HEK293 (cell line): ENCODE results near the gene ENDOU.

Source experiments
- BCL6B ChIP-seq: fragments of 450-650 bp; formaldehyde crosslinking; IDR thresholded peaks from 2 replicates; pipeline ENCODE4 v1.5.1; 2017; ENCODE audit warnings: missing biosample characterization, missing genetic modification characterization
- EGR2 ChIP-seq: fragments of 450-650 bp; formaldehyde crosslinking; IDR thresholded peaks from 2 replicates; pipeline ENCODE4 v1.5.1; 2016; ENCODE audit warnings: low read depth, missing biosample characterization, missing genetic modification characterization
- GLIS1 ChIP-seq: fragments of 450-650 bp; formaldehyde crosslinking; IDR thresholded peaks from 2 replicates; pipeline ENCODE4 v1.5.1; 2016; ENCODE audit warnings: missing biosample characterization, missing genetic modification characterization
- IKZF3 ChIP-seq: fragments of 450-650 bp; IDR thresholded peaks from 2 replicates; pipeline ENCODE4 v1.5.0; 2018; ENCODE audit warnings: missing biosample characterization, mild to moderate bottlenecking, missing genetic modification characterization, moderate library complexity
- OSR2 ChIP-seq: fragments of 450-650 bp; formaldehyde crosslinking; IDR thresholded peaks from 2 replicates; pipeline ENCODE4 v1.5.1; 2016; ENCODE audit warnings: missing biosample characterization, missing genetic modification characterization
- PRDM10 ChIP-seq: fragments of 450-650 bp; formaldehyde crosslinking; IDR thresholded peaks from 2 replicates; pipeline ENCODE4 v1.5.1; 2016; ENCODE audit warnings: missing biosample characterization, missing genetic modification characterization
- RBAK ChIP-seq: fragments of 450-650 bp; formaldehyde crosslinking; IDR thresholded peaks from 2 replicates; pipeline ENCODE4 v1.5.1; 2016; ENCODE audit warnings: missing biosample characterization, missing genetic modification characterization
- REST ChIP-seq: fragments of 450-650 bp; formaldehyde crosslinking; IDR thresholded peaks from 2 replicates; pipeline ENCODE4 v1.5.1; 2016; ENCODE audit warnings: missing biosample characterization, missing genetic modification characterization
- SCRT2 ChIP-seq: fragments of 450-650 bp; formaldehyde crosslinking; IDR thresholded peaks from 2 replicates; pipeline ENCODE4 v1.5.1; 2016; ENCODE audit warnings: missing biosample characterization, missing genetic modification characterization
- ZBTB1 ChIP-seq: fragments of 450-650 bp; formaldehyde crosslinking; IDR thresholded peaks from 2 replicates; pipeline ENCODE4 v1.5.1; 2016; ENCODE audit warnings: missing biosample characterization, missing genetic modification characterization
- ZBTB17 ChIP-seq: fragments of 450-650 bp; formaldehyde crosslinking; IDR thresholded peaks from 2 replicates; pipeline ENCODE4 v1.5.1; 2016; ENCODE audit warnings: missing biosample characterization, missing genetic modification characterization
- ZBTB20 ChIP-seq: fragments of 450-650 bp; formaldehyde crosslinking; IDR thresholded peaks from 2 replicates; pipeline ENCODE4 v1.5.1; 2016; ENCODE audit warnings: missing biosample characterization, missing genetic modification characterization
- ZBTB49 ChIP-seq: fragments of 450-650 bp; formaldehyde crosslinking; IDR thresholded peaks from 2 replicates; pipeline ENCODE4 v1.5.1; 2016; ENCODE audit warnings: missing biosample characterization, missing genetic modification characterization, low read depth
- ZIC2 ChIP-seq: fragments of 450-650 bp; formaldehyde crosslinking; IDR thresholded peaks from 2 replicates; pipeline ENCODE4 v1.5.1; 2016; ENCODE audit warnings: missing biosample characterization, missing genetic modification characterization
- ZNF148 ChIP-seq: fragments of 450-650 bp; formaldehyde crosslinking; IDR thresholded peaks from 2 replicates; pipeline ENCODE4 v1.5.0; 2017; ENCODE audit warnings: missing biosample characterization, missing genetic modification characterization, borderline replicate concordance
- ZNF157 ChIP-seq: fragments of 450-650 bp; formaldehyde crosslinking; IDR thresholded peaks from 2 replicates; pipeline ENCODE4 v1.5.1; 2016; ENCODE audit warnings: missing biosample characterization, missing genetic modification characterization
- ZNF266 ChIP-seq: fragments of 450-650 bp; formaldehyde crosslinking; IDR thresholded peaks from 2 replicates; pipeline ENCODE4 v1.5.1; 2016; ENCODE audit warnings: missing biosample characterization, missing genetic modification characterization, low read depth
- ZNF398 ChIP-seq: fragments of 450-650 bp; formaldehyde crosslinking; IDR thresholded peaks from 2 replicates; pipeline ENCODE4 v1.5.1; 2017; ENCODE audit warnings: missing biosample characterization, missing genetic modification characterization
- ZNF423 ChIP-seq: fragments of 450-650 bp; formaldehyde crosslinking; IDR thresholded peaks from 2 replicates; pipeline ENCODE4 v1.5.1; 2016; ENCODE audit warnings: missing biosample characterization, missing genetic modification characterization
- ZNF48 ChIP-seq: fragments of 450-650 bp; formaldehyde crosslinking; IDR thresholded peaks from 2 replicates; pipeline ENCODE4 v1.5.1; 2016; ENCODE audit warnings: missing biosample characterization, missing genetic modification characterization
- ZNF514 ChIP-seq: fragments of 450-650 bp; formaldehyde crosslinking; IDR thresholded peaks from 2 replicates; pipeline ENCODE4 v1.5.1; 2016; ENCODE audit warnings: missing biosample characterization, missing genetic modification characterization
- ZNF530 ChIP-seq: fragments of 450-650 bp; formaldehyde crosslinking; IDR thresholded peaks from 2 replicates; pipeline ENCODE4 v1.5.1; 2016; ENCODE audit warnings: low read depth, missing biosample characterization, missing genetic modification characterization
- ZNF626 ChIP-seq: fragments of 450-650 bp; sonication (Bioruptor Pico); formaldehyde crosslinking; IDR thresholded peaks from 2 replicates; pipeline ENCODE4 v1.5.1; 2018; ENCODE audit warnings: missing biosample characterization, missing genetic modification characterization, inconsistent platforms
- ZNF629 ChIP-seq: fragments of 450-650 bp; formaldehyde crosslinking; IDR thresholded peaks from 2 replicates; pipeline ENCODE4 v1.5.1; 2017; ENCODE audit warnings: missing biosample characterization, missing genetic modification characterization
- ZNF701 ChIP-seq: fragments of 450-650 bp; formaldehyde crosslinking; IDR thresholded peaks from 2 replicates; pipeline ENCODE4 v1.5.1; 2016; ENCODE audit warnings: missing biosample characterization, missing genetic modification characterization
- ZNF791 ChIP-seq: fragments of 450-650 bp; formaldehyde crosslinking; IDR thresholded peaks from 2 replicates; pipeline ENCODE4 v1.5.1; 2016; ENCODE audit warnings: missing biosample characterization, missing genetic modification characterization

The ENDOU gene

GRCh38 chr12:47742253-47742825, 17.0 kb upstream of the ENDOU start (continued):
- no peak for TF ChIP-seq ZNF530 (tag by site-specific recombination)
- TF ChIP-seq ZNF791 (tag by site-specific recombination), result no peak
- TF ChIP-seq ZNF626, result no peak
- no peak for TF ChIP-seq ZNF266 (tag by site-specific recombination)
- TF ChIP-seq ZBTB20 (tag by site-specific recombination), result no peak
- TF ChIP-seq ZBTB49 (tag by site-specific recombination), result no peak
- 0 out of 2 replicates have a peak, but pooled peaks have one; percentile 22 for TF ChIP-seq SCRT2 (tag by site-specific recombination)
- TF ChIP-seq ZNF398, result no peak
- TF ChIP-seq GLIS1 (tag by site-specific recombination), result no peak
- TF ChIP-seq ZNF48 (tag by site-specific recombination), result no peak
- no peak for TF ChIP-seq ZNF423 (tag by site-specific recombination)
- no peak for TF ChIP-seq ZNF701
- TF ChIP-seq ZNF514 (tag by site-specific recombination), result no peak
- TF ChIP-seq ZBTB17 (tag by site-specific recombination), result 0 out of 2 replicates have a peak, but pooled peaks have one; percentile 31
- no peak for TF ChIP-seq BCL6B (tag by site-specific recombination)
- no peak for TF ChIP-seq OSR2
- TF ChIP-seq REST (tag by site-specific recombination), result no peak
- no peak for TF ChIP-seq EGR2 (tag by site-specific recombination)
- TF ChIP-seq ZNF148 (tag by site-specific recombination), result no peak
- TF ChIP-seq RBAK, result no peak
- TF ChIP-seq IKZF3 (tag by site-specific recombination), result 0 out of 2 replicates have a peak, but pooled peaks have one; percentile 38
- TF ChIP-seq PRDM10 (tag by site-specific recombination), result no peak
- TF ChIP-seq ZBTB1 (tag by site-specific recombination), result no peak
- TF ChIP-seq ZNF157 (tag by site-specific recombination), result no peak
- no peak for TF ChIP-seq ZNF629 (tag by site-specific recombination)
- no peak for TF ChIP-seq ZIC2
